ENCODE data around the gene MCF2L.

Gene MCF2L

GRCh38 chr13:112983428-112984196, 14.6 kb downstream of the MCF2L start:
- Histone ChIP-seq H3K27me3 (replicated peaks; ENCODE audit: insufficient read depth, low read length) (peaks cover 98% of the 10 kb centered on the region), H4K20me1 (ENCODE audit: insufficient read depth, low read length) (no peaks in the 10 kb centered on the region), H3K4me1 (ENCODE audit: low read length) (0 out of 2 replicates have a peak, but pooled peaks cover 8% of the 10 kb centered on the region), H3K27ac (ENCODE audit: low read length) (no peak overlapping the region), H3K4me2 (ENCODE audit: low read depth, low read length) (no peak overlapping the region), H3F3A (ENCODE audit: insufficient read depth, low read length) (no peaks in the 10 kb centered on the region), H3K4me3 (ENCODE audit: low read length) (no peak overlapping the region), H2AFZ (ENCODE audit: low read length) (no peak overlapping the region), H3K36me3 (replicated peaks; ENCODE audit: insufficient read depth, low read length) (no peaks in the 10 kb centered on the region), H3K9me2 (replicated peaks; ENCODE audit: insufficient read depth, low read length) (no peaks in the 10 kb centered on the region), H3K9ac (ENCODE audit: low read length) (no peak overlapping the region), H3K79me2 (ENCODE audit: low read length) (no peaks in the 10 kb centered on the region), H3K9me3 (replicated peaks; ENCODE audit: insufficient read depth, low read length) (no peaks in the 10 kb centered on the region)
- no peak for DNase-seq
- TF ChIP-seq EZH2phosphoT487 (IDR thresholded peaks at IDR 0.05; ENCODE audit: low read length) (no peak), EZH2 (optimal IDR thresholded peaks at IDR 0.05; ENCODE audit: low read depth, low read length) (no peak)
- TF ChIP-seq, protein P1, sequence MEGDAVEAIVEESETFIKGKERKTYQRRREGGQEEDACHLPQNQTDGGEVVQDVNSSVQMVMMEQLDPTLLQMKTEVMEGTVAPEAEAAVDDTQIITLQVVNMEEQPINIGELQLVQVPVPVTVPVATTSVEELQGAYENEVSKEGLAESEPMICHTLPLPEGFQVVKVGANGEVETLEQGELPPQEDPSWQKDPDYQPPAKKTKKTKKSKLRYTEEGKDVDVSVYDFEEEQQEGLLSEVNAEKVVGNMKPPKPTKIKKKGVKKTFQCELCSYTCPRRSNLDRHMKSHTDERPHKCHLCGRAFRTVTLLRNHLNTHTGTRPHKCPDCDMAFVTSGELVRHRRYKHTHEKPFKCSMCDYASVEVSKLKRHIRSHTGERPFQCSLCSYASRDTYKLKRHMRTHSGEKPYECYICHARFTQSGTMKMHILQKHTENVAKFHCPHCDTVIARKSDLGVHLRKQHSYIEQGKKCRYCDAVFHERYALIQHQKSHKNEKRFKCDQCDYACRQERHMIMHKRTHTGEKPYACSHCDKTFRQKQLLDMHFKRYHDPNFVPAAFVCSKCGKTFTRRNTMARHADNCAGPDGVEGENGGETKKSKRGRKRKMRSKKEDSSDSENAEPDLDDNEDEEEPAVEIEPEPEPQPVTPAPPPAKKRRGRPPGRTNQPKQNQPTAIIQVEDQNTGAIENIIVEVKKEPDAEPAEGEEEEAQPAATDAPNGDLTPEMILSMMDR (IDR thresholded peaks at IDR 0.05; ENCODE audit: low read length): no peak

DNA sequence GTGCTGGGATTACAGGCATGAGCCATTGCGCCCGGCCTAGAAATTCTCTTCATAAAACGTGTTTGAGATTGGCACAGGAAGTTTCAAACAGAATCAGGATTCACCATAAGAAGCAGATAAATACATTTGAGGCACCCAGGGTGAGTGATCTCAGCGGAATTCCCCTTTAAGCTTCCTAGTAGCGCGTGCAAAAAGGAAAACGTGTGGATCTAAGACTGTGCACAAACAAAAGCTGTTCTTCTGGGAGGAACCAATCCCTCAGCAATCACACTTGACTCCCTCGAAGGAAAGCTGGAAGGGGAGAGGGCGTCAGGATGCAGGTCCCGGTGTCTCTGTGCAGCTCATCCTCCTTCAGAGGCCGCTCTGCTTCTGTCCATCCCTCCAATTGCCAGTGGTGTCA, 15.5 kb downstream of the MCF2L start:
- no peak overlapping the region for H3K27ac ChIP-seq (ENCODE audit: low read length)
- H3K36me3 ChIP-seq (replicated peaks; ENCODE audit: insufficient read depth, low read length): no peaks in the 10 kb centered on the region
- no peaks in the 10 kb centered on the region for H3K9me3 ChIP-seq (replicated peaks; ENCODE audit: insufficient read depth, low read length)
- H3K27me3 ChIP-seq (replicated peaks; ENCODE audit: insufficient read depth, low read length): peaks cover 95% of the 10 kb centered on the region
- no peaks in the 10 kb centered on the region for H4K20me1 ChIP-seq (ENCODE audit: insufficient read depth, low read length)
- no peak overlapping the region for H2AFZ ChIP-seq (ENCODE audit: low read length)
- no peaks in the 10 kb centered on the region for H3K9me2 ChIP-seq (replicated peaks; ENCODE audit: insufficient read depth, low read length)
- H3K9ac ChIP-seq (ENCODE audit: low read length): no peak overlapping the region; the same call in 1 of the 2 replicates
- TF ChIP-seq EZH2 (optimal IDR thresholded peaks at IDR 0.05; ENCODE audit: low read depth, low read length) (no peak), EZH2phosphoT487 (IDR thresholded peaks at IDR 0.05; ENCODE audit: low read length) (no peak)
- TF ChIP-seq, protein P1 (IDR thresholded peaks at IDR 0.05; ENCODE audit: low read length): no peak
- H3K4me1 ChIP-seq (ENCODE audit: low read length): 0 out of 2 replicates have a peak, but pooled peaks cover 8% of the 10 kb centered on the region
- peak overlapping the region; percentile 81 for H3K4me2 ChIP-seq (ENCODE audit: low read depth, low read length)
- no peaks in the 10 kb centered on the region for H3K79me2 ChIP-seq (ENCODE audit: low read length)
- no peak for DNase-seq
- H3K4me3 ChIP-seq (ENCODE audit: low read length): peak overlapping the region; percentile 57
- no peaks in the 10 kb centered on the region for H3F3A ChIP-seq (ENCODE audit: insufficient read depth, low read length)

DNA sequence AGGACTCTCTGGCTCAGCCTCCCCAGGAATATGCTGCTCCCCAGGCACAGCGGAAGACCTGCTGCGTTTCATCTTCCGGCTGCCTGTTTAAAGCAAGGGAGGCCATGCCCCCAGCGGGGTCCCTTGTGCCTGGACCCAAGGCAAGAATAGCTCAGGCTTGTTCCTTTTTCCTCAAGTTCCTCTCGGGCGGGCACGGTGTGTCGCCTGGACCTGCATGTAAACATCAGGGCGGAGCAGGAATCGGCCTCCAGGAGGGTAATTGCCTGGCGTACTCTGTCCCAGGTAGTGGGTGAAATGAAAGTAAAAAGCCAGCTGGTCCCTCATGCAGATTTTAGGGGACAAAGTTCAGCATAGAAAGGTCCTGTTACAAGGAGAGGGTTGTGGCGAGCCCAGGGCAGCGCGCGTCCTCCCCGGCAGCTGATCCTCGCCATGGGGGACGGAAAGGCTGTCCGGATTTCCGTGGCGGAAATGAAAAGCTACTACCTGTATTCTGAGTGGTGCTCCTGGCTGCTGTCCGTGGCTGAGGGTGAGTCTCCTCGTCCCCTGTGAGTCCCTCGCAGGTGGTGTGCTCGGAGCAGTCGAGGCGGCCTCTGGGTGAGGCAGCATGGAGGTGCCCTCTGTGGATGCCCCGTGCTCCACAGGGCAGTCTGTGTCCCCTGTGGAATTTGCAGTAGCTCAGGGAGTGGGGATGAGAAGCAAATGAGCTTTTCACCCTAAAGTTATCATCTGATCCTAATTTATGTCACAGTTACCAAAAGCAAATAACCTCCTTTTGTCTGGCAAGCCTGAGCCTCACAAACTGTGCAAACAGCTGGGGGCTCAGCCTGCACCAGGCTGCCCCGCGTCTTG, 16.2 kb downstream of the MCF2L start:
- Histone ChIP-seq H3K4me1 (ENCODE audit: low read length) (peaks cover 12% of the 10 kb centered on the region), H3K27me3 (replicated peaks; ENCODE audit: insufficient read depth, low read length) (peaks cover 95% of the 10 kb centered on the region), H3K9me2 (replicated peaks; ENCODE audit: insufficient read depth, low read length) (no peaks in the 10 kb centered on the region), H3K4me3 (ENCODE audit: low read length) (peak overlapping the region; percentile 57), H3K9ac (ENCODE audit: low read length) (peak overlapping the region; percentile 6; the same call in 1 of the 2 replicates), H3K4me2 (ENCODE audit: low read depth, low read length) (peak overlapping the region; percentile 81), H3F3A (ENCODE audit: insufficient read depth, low read length) (no peaks in the 10 kb centered on the region), H3K79me2 (ENCODE audit: low read length) (no peaks in the 10 kb centered on the region), H3K27ac (ENCODE audit: low read length) (no peak overlapping the region), H4K20me1 (ENCODE audit: insufficient read depth, low read length) (no peaks in the 10 kb centered on the region), H2AFZ (ENCODE audit: low read length) (peak overlapping the region; percentile 48), H3K36me3 (replicated peaks; ENCODE audit: insufficient read depth, low read length) (no peaks in the 10 kb centered on the region), H3K9me3 (replicated peaks; ENCODE audit: insufficient read depth, low read length) (no peaks in the 10 kb centered on the region)
- no peak for TF ChIP-seq EZH2 (optimal IDR thresholded peaks at IDR 0.05; ENCODE audit: low read depth, low read length)
- no peak for TF ChIP-seq EZH2phosphoT487 (IDR thresholded peaks at IDR 0.05; ENCODE audit: low read length)
- TF ChIP-seq, protein P1 (IDR thresholded peaks at IDR 0.05; ENCODE audit: low read length): no peak
- no peak for DNase-seq
